Measurements from ENCODE around the gene CACNA1B. TPM values are rescaled to one million over a fixed set of nuclear protein-coding genes. Genes with fewer than 3 reads are reported as not detected.
A peak's percentile ranks its signal among the peaks of the same experiment; 100 is the strongest.

The CACNA1B gene
- total and polyA plus RNA-seq, 9 of the 15 experiments (the other 6 are each of a cell fraction or from before 2014, with no cell fraction given): 0.01 to 0.04 TPM; not detected in 7

GRCh38 chr9:137878146-137878941 lies 762 bp downstream of the CACNA1B start (continued):
- TF ChIP-seq CREB3L1 (IDR thresholded peaks at IDR 0.05; ENCODE audit: borderline replicate concordance, low read depth) (no peak), TSHZ1 (CRISPR knock-in tag; IDR thresholded peaks at IDR 0.05) (no peak), MYNN (IDR thresholded peaks at IDR 0.05) (no peak), MYNN (CRISPR knock-in tag; IDR thresholded peaks at IDR 0.05) (no peak), NFYB (IDR thresholded peaks at IDR 0.05; ENCODE audit: extremely low read depth, insufficient read length) (no peak), EHMT2 (IDR thresholded peaks at IDR 0.05) (peak; percentile 69), MAZ (CRISPR knock-in tag; conservative IDR thresholded peaks at IDR 0.05 in 1 of 2, IDR thresholded peaks at IDR 0.05 in 1 of 2) (peak in 1 of 2 experiments; percentile 48; a peak in 1 of 4 replicates), ZNF146 (CRISPR knock-in tag; IDR thresholded peaks at IDR 0.05; ENCODE audit: unreplicated experiment) (no peak), DDX20 (tag; IDR thresholded peaks at IDR 0.05; ENCODE audit: low read depth) (no peak), FOXP1 (CRISPR knock-in tag; IDR thresholded peaks at IDR 0.05) (no peak), NFIX (CRISPR knock-in tag; IDR thresholded peaks at IDR 0.05; ENCODE audit: low read depth) (no peak), ZNF449 (CRISPR knock-in tag; IDR thresholded peaks at IDR 0.05) (no peak), NRF1 (conservative IDR thresholded peaks at IDR 0.05 in 1 of 2, IDR thresholded peaks at IDR 0.05 in 1 of 2) (peak; percentile 79 to 82), NELFE (IDR thresholded peaks at IDR 0.05; ENCODE audit: insufficient read depth, insufficient read length) (no peak), MECOM (CRISPR knock-in tag; IDR thresholded peaks at IDR 0.05) (no peak), ZNF232 (CRISPR knock-in tag; IDR thresholded peaks at IDR 0.05) (no peak), RBM22 (IDR thresholded peaks at IDR 0.05; ENCODE audit: low read depth, low read length, poor library complexity, severe bottlenecking) (no peak), ZNF584 (CRISPR knock-in tag; IDR thresholded peaks at IDR 0.05; ENCODE audit: low read depth) (no peak), E2F6 (IDR thresholded peaks at IDR 0.05; ENCODE audit: borderline replicate concordance in 1 of 2, extremely low read depth in 1 of 2, insufficient read depth in 1 of 2, insufficient read length in 1 of 2, low read depth in 1 of 2, low read length in 1 of 2, poor library complexity in 1 of 2, severe bottlenecking in 1 of 2) (peak in 1 of 2 experiments; percentile 38)
